Kidney (tissue), 14 donors: ENCODE results near the gene TRAP1. TPM values are rescaled to one million over a fixed set of nuclear protein-coding genes. Genes with fewer than 3 reads are reported as not detected.

Experiments used
- DNase-seq, 5 donors: peaks; one replicate each; pipeline ENCODE4 v3.0.0-alpha.2; 2013 to 2020
- FAIRE-seq: peaks from 2 replicates; lab custom pipeline; 2012; peaks lifted over from hg19 to GRCh38; lab: Jason Lieb, UNC
- H3K27ac ChIP-seq, 2 donors: one replicate each; pipeline ENCODE4 v1.7.0; 2013; ENCODE audit warnings: low read depth in 2 of 2, low read length in 2 of 2, inconsistent platforms in 1 of 2
- H3K27me3 ChIP-seq: one replicate; pipeline ENCODE4 v1.7.1; 2013; ENCODE audit warnings: low read length, inconsistent platforms; ENCODE audit not compliant: control insufficient read depth, insufficient read depth
- H3K36me3 ChIP-seq, 3 donors: one replicate each; pipeline versions ENCODE4 v1.7.0 to v1.7.1; 2013; ENCODE audit warnings: low read length in 3 of 3, control low read depth in 1 of 3, inconsistent platforms in 1 of 3; ENCODE audit not compliant: insufficient read depth in 3 of 3, control insufficient read depth in 2 of 3
- H3K4me1 ChIP-seq, 3 donors: one replicate each; pipeline versions ENCODE4 v1.7.0 to v1.7.1; 2013; ENCODE audit warnings: low read length in 3 of 3, inconsistent platforms in 1 of 3, low read depth in 1 of 3; ENCODE audit not compliant: control insufficient read depth in 2 of 3, insufficient read depth in 2 of 3
- H3K4me3 ChIP-seq, 3 donors: one replicate each; pipeline versions ENCODE4 v1.7.0 to v1.8.1; 2013; ENCODE audit warnings: low read length in 3 of 3, control low read depth in 1 of 3, inconsistent platforms in 1 of 3
- H3K9ac ChIP-seq, 3 donors: one replicate each; pipeline versions ENCODE4 v1.7.0 to v1.7.1; 2013; ENCODE audit warnings: low read length in 3 of 3, control low read depth in 1 of 3, inconsistent platforms in 1 of 3
- H3K9me3 ChIP-seq, 3 donors: one replicate each; pipeline versions ENCODE4 v1.7.0 to v1.7.1; 2013; ENCODE audit warnings: low read length in 3 of 3, control low read depth in 1 of 3, inconsistent platforms in 1 of 3; ENCODE audit not compliant: control insufficient read depth in 2 of 3, insufficient read depth in 1 of 3
- CTCF ChIP-seq: IDR thresholded peaks from 3 replicates; pipeline ENCODE4 v1.5.1; 2012; ENCODE audit warnings: mild to moderate bottlenecking, moderate library complexity, borderline replicate concordance; ENCODE audit not compliant: insufficient read depth; ENCODE audit errors: extremely low read depth
- intact Hi-C: fragments of 100-400 bp; cut with DNase I; formaldehyde crosslinking; loops from one replicate; pipeline ENCODE4 v1.11.1; 2022
- polyA plus RNA-seq: library from polyadenylated mRNA; stranded (reverse); fragments of 350-450 nt; fragmentation: Illumina TruSeq; extraction: RNeasy Lipid Tissue Mini Kit (QIAGEN cat#74804); gene quantifications from one replicate; pipeline ENCODE4 v1.2.3, GENCODE V29; 2014; ENCODE audit warnings: low read depth, low replicate concordance; ENCODE audit not compliant: insufficient read depth
- total RNA-seq: library from RNA; stranded (reverse); fragmentation: NEBNext Ultra II Directional; extraction: Animal tissue kit (Norgen Biotek cat#: 25700); gene quantifications from one replicate; pipeline ENCODE4 v1.2.1, GENCODE V29; 2021
- donor health status: control.
- donor health status: control.
- donor health status: control.
- donor health status: control.
- donor health status: control.
- donor health status: DM: yes; HTN: yes; CAD: no.
- donor health status: Normal renal cell carcinoma (clear cell type).

The TRAP1 gene
- total and polyA plus RNA-seq, 2 donors from 2014 or later, result 86.3 to 88.8 TPM

DNA sequence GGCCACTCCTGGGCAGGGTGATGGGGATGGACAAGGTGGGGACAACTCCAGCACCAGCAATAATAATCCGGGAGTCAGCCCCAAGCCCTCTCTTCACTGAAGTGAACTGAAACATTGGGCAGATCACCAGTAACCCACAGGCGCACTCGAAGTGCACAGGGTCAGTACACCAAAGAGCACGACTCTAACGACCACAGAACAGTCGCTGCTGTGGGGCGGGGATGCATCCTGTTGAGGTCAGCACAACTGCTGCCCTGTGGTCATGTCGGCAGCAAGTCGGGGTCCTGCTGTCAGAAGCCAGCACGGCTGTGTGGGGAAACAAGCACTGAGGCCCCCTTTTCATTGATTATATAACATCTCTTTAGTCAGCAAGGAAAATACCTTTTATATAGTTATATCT lies 48.2 kb downstream of the TRAP1 start:
- no peaks in the 10 kb centered on the region for H3K4me1 ChIP-seq
- no peaks in the 10 kb centered on the region for H3K27me3 ChIP-seq
- DNase-seq (peak in 1 of 5 donors; percentile 46), FAIRE-seq (no peak)
- H3K36me3 ChIP-seq, result peaks cover 0 to 40% (median 5%) of the 10 kb centered on the region in 3 donors
- no peaks in the 10 kb centered on the region for H3K9me3 ChIP-seq
- H3K4me3 ChIP-seq, result no peak overlapping the region
- no peak for TF ChIP-seq CTCF
- intact Hi-C loops, result no loop called here
- H3K27ac ChIP-seq, result no peak overlapping the region
- H3K9ac ChIP-seq, result no peak overlapping the region

- Histone ChIP-seq H3K4me3 (no peak overlapping the region), H3K9ac (no peak overlapping the region), H3K9me3 (no peaks in the 10 kb centered on the region), H3K36me3 (peaks cover 0 to 36% (median 4%) of the 10 kb centered on the region in 3 donors), H3K27me3 (no peaks in the 10 kb centered on the region), H3K27ac (no peak overlapping the region), H3K4me1 (no peaks in the 10 kb centered on the region)
- DNase-seq, result peak in 1 of 5 donors; percentile 46
- no peak for TF ChIP-seq CTCF
- FAIRE-seq, result no peak
- intact Hi-C loops, result no loop called here
Measured at GRCh38 chr16:3668626-3669025, 48.7 kb downstream of the TRAP1 start.

DNA sequence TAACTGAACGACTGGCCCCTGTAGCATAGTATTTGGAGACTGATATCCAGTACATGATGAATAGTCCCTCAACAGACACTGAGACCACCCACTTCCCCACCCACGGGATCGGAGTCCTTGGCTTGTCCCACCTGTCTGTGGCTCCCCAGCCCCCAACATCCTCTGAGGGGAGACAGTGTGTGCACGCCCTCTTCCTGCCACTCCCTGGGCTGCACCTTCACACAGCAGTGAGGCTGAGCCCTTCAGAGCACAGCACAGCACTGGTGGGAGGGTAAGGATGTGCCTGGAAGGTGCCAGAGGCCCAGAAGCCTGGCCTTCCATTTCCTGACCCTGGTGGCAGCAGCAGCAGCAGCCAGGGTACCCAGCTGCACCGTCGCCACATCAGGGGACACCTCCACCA lies 51.8 kb downstream of the TRAP1 start:
- Histone ChIP-seq H3K36me3 (peaks cover 0 to 50% (median 11%) of the 10 kb centered on the region in 3 donors), H3K27me3 (no peaks in the 10 kb centered on the region), H3K4me3 (no peak overlapping the region), H3K27ac (no peak overlapping the region), H3K9ac (no peak overlapping the region), H3K9me3 (no peaks in the 10 kb centered on the region), H3K4me1 (no peaks in the 10 kb centered on the region)
- intact Hi-C loops, result no loop called here
- no peak for TF ChIP-seq CTCF
- DNase-seq (peak in 1 of 5 donors; percentile 33), FAIRE-seq (no peak)

GRCh38 chr16:3664187-3664896 lies 53.0 kb downstream of the TRAP1 start:
- H3K9ac ChIP-seq, result no peak overlapping the region
- H3K36me3 ChIP-seq, result peaks cover 0 to 62% (median 15%) of the 10 kb centered on the region in 3 donors
- no peak overlapping the region for H3K27ac ChIP-seq
- intact Hi-C loops, result no loop called here
- no peak for TF ChIP-seq CTCF
- no peaks in the 10 kb centered on the region for H3K27me3 ChIP-seq
- DNase-seq (peak in 1 of 5 donors; percentile 57), FAIRE-seq (no peak)
- H3K4me1 ChIP-seq, result no peaks in the 10 kb centered on the region
- H3K4me3 ChIP-seq, result no peak overlapping the region
- no peaks in the 10 kb centered on the region for H3K9me3 ChIP-seq
